ENCODE results near the gene GSN. TPM values are rescaled to one million over a fixed set of nuclear protein-coding genes. Genes with fewer than 3 reads are reported as not detected.

The GSN gene
- total RNA-seq, 1 experiment from 2014 or later, result 68.3 TPM

DNA sequence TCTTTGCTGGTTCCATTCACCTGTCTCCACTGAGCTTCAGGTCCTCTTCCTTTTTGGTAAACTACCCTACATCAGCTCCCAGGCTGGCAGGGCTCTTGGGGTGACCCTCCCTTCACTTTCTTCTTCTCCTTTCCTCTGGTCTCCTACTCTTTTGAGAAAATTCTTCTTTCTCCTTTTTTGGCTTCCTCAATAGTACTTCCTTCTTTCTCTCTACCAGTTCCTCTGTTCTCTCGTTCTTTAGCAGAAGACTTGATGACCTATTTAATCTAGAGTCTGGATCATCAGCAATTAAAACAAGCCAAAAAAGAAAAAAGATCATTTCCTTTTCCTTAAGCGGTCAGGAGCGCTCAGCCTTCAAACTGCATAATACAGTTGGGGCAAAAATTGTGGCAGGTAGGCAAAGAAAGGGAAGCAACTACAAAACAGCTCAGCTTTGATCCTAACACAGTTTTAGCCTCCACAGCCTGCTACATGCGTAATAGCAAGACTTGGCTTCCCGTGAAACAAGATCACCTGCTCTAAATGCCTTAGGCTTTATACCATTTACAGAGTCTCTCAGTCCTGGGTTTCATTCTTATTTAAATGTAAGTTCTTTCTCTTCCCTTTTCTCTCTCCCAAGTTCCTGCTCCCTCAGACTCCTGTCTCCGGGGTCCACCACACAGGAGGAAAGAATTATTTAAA, 14.0 kb upstream of the GSN start:
- no peaks in the 10 kb centered on the region for H3K9me3 Mint-ChIP-seq (ENCODE audit: low read depth, unreplicated experiment)
- peaks cover 4% of the 10 kb centered on the region for H3K27me3 Mint-ChIP-seq (ENCODE audit: unreplicated experiment)
- DNase-seq, result no peak
- CTCF ChIA-PET, result no interaction called here
- no peak overlapping the region for H3K27ac Mint-ChIP-seq (ENCODE audit: unreplicated experiment)
- no peak for TF ChIP-seq CTCF (IDR thresholded peaks at IDR 0.05; ENCODE audit: unreplicated experiment)
- H3K36me3 Mint-ChIP-seq (ENCODE audit: insufficient read depth, unreplicated experiment), result no peaks in the 10 kb centered on the region
- intact Hi-C loops (cut with micrococcal nuclease; ENCODE audit: unreplicated experiment), result no loop called here
- BruUV-seq (replicated peaks), result no TSS peak
- no peaks in the 10 kb centered on the region for H3K4me1 Mint-ChIP-seq (ENCODE audit: low read depth, unreplicated experiment)
- no peak overlapping the region for H3K4me3 Mint-ChIP-seq (ENCODE audit: low read depth, unreplicated experiment)

GRCh38 chr9:121259498-121259897, 8.5 kb upstream of the GSN start:
- Mint-ChIP-seq H3K4me3 (ENCODE audit: low read depth, unreplicated experiment) (no peak overlapping the region), H3K9me3 (ENCODE audit: low read depth, unreplicated experiment) (no peaks in the 10 kb centered on the region), H3K36me3 (ENCODE audit: insufficient read depth, unreplicated experiment) (no peaks in the 10 kb centered on the region), H3K27ac (ENCODE audit: unreplicated experiment) (no peak overlapping the region), H3K27me3 (ENCODE audit: unreplicated experiment) (peaks cover 27% of the 10 kb centered on the region), H3K4me1 (ENCODE audit: low read depth, unreplicated experiment) (no peaks in the 10 kb centered on the region)
- no peak for TF ChIP-seq CTCF (IDR thresholded peaks at IDR 0.05; ENCODE audit: unreplicated experiment)
- intact Hi-C loops (cut with micrococcal nuclease; ENCODE audit: unreplicated experiment), result no loop called here
- no TSS peak for BruUV-seq (replicated peaks)
- CTCF ChIA-PET, result no interaction called here
- DNase-seq, result no peak

- H3K27me3 Mint-ChIP-seq (ENCODE audit: unreplicated experiment), result peaks cover 27% of the 10 kb centered on the region
- no peaks in the 10 kb centered on the region for H3K9me3 Mint-ChIP-seq (ENCODE audit: low read depth, unreplicated experiment)
- no TSS peak for BruUV-seq (replicated peaks)
- no peak overlapping the region for H3K27ac Mint-ChIP-seq (ENCODE audit: unreplicated experiment)
- CTCF ChIA-PET, result no interaction called here
- H3K4me3 Mint-ChIP-seq (ENCODE audit: low read depth, unreplicated experiment), result no peak overlapping the region
- intact Hi-C loops (cut with micrococcal nuclease; ENCODE audit: unreplicated experiment), result no loop called here
- no peaks in the 10 kb centered on the region for H3K4me1 Mint-ChIP-seq (ENCODE audit: low read depth, unreplicated experiment)
- no peak for DNase-seq
- H3K36me3 Mint-ChIP-seq (ENCODE audit: insufficient read depth, unreplicated experiment), result no peaks in the 10 kb centered on the region
- TF ChIP-seq CTCF (IDR thresholded peaks at IDR 0.05; ENCODE audit: unreplicated experiment), result no peak
Observed at GRCh38 chr9:121259935-121260334, 8.0 kb upstream of the GSN start.

DNA sequence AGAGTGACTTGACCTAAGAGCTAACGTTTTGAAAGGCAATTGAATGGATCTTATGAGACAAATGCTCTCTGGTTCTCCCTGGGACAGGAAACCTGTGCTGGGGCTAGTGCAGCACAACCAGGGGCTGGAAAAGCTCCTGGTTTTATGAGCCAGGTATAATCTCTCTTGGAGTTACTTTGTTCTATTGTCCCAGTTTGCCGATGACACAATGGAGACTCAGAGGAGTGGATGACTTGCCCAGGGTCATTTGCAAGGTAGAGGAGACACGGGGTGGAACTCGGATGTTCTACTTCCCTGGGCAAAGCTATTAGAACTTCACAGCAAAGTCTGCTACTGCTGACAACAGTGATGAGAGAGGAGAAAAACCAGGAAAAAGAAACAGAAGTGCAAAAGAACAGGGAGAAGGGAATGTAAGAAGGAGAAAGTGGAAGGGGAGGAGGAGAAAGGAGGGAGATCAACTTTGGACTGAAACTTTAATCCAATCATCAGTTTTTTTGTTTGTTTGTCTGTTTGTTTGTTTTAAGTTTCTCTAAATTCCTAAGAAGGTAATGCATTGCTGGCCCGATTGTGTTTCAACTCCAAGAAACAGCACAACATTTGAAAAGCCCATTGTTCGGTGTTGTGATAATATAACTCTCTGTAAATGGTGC, 7.4 kb upstream of the GSN start:
- no peak overlapping the region for H3K27ac Mint-ChIP-seq (ENCODE audit: unreplicated experiment)
- no TSS peak for BruUV-seq (replicated peaks)
- H3K27me3 Mint-ChIP-seq (ENCODE audit: unreplicated experiment), result peaks cover 27% of the 10 kb centered on the region
- CTCF ChIA-PET, result no interaction called here
- H3K4me1 Mint-ChIP-seq (ENCODE audit: low read depth, unreplicated experiment), result no peaks in the 10 kb centered on the region
- DNase-seq, result no peak
- no peak for TF ChIP-seq CTCF (IDR thresholded peaks at IDR 0.05; ENCODE audit: unreplicated experiment)
- no peaks in the 10 kb centered on the region for H3K36me3 Mint-ChIP-seq (ENCODE audit: insufficient read depth, unreplicated experiment)
- no peaks in the 10 kb centered on the region for H3K9me3 Mint-ChIP-seq (ENCODE audit: low read depth, unreplicated experiment)
- intact Hi-C loops (cut with micrococcal nuclease; ENCODE audit: unreplicated experiment), result no loop called here
- H3K4me3 Mint-ChIP-seq (ENCODE audit: low read depth, unreplicated experiment), result no peak overlapping the region
